SU-DHL-6 (cell line): Measurements from ENCODE around the gene TGM1.
"Not testable (repeated sequence)": the region's sequence is repeated elsewhere in the genome, so short reads cannot be mapped to it uniquely, and the experiment has no call there.

ENCODE experiments used
- EZH2phosphoT487 ChIP-seq: fragments of 200-600 bp; sonication (generic), shearing (Covaris generic); conservative IDR thresholded peaks from 2 replicates; pipeline ENCODE4 v1.6.1; 2018; ENCODE audit warnings: mild to moderate bottlenecking, antibody characterized with exemption, low read length, moderate library complexity, mixed read lengths
- TF ChIP-seq, protein P1 (sequence below): fragments of 200-600 bp; sonication (generic); IDR thresholded peaks from one replicate; pipeline ENCODE4 v1.5.1; 2017; ENCODE audit warnings: antibody characterized with exemption, mild to moderate bottlenecking, low read length, moderate library complexity; ENCODE audit not compliant: insufficient read depth, poor library complexity, severe bottlenecking

DNA sequence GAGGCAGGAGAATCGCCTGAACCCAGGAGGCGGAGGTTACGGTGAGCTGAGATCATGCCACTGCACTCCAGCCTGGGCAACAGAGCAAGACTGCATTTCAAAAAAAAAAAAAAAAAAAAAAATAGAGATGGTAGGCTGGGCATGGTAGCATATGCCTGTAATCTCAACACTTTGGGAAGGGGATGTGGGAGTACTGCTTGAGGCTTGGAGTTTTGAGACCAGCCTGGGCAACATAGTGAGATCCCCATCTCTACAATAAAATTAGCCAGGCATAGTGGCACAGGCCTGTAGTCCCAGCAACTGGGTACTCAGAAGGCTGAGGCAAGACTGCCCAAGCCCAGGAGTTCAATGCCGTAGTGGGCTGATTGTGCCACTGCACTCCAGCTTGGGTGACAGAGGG lies 40.0 kb downstream of the TGM1 start:
- TF ChIP-seq, protein P1, sequence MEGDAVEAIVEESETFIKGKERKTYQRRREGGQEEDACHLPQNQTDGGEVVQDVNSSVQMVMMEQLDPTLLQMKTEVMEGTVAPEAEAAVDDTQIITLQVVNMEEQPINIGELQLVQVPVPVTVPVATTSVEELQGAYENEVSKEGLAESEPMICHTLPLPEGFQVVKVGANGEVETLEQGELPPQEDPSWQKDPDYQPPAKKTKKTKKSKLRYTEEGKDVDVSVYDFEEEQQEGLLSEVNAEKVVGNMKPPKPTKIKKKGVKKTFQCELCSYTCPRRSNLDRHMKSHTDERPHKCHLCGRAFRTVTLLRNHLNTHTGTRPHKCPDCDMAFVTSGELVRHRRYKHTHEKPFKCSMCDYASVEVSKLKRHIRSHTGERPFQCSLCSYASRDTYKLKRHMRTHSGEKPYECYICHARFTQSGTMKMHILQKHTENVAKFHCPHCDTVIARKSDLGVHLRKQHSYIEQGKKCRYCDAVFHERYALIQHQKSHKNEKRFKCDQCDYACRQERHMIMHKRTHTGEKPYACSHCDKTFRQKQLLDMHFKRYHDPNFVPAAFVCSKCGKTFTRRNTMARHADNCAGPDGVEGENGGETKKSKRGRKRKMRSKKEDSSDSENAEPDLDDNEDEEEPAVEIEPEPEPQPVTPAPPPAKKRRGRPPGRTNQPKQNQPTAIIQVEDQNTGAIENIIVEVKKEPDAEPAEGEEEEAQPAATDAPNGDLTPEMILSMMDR: not testable (repeated sequence)
- TF ChIP-seq EZH2phosphoT487: not testable (repeated sequence)
